CD4-positive, alpha-beta memory T cell (primary cell): ENCODE results near the gene PCDHGA4. TPM values are rescaled to one million over a fixed set of nuclear protein-coding genes. Genes with fewer than 3 reads are reported as not detected.
"Not testable (repeated sequence)": the region's sequence is repeated elsewhere in the genome, so short reads cannot be mapped to it uniquely, and the experiment has no call there.

Experiments used
- CTCF ChIA-PET: fragments of 350-600 bp; sonication (Branson Sonifier 250); formaldehyde crosslinking; loops from one replicate; lab custom pipeline; 2021; ENCODE audit warnings: inconsistent platforms; ENCODE audit not compliant: partially characterized antibody; lab: Charles Lee
- POLR2A ChIA-PET: fragments of 350-600 bp; sonication (Branson Sonifier 250); formaldehyde crosslinking; loops from one replicate; lab custom pipeline; 2021; ENCODE audit not compliant: partially characterized antibody; lab: Charles Lee
- DNase-seq, 5 donors: peaks; one replicate each; pipeline versions ENCODE4 v3.0.0 to v3.0.0-alpha.2; 2020 to 2022; ENCODE audit warnings: mixed read lengths in 1 of 5
- H3K27ac ChIP-seq: one replicate; pipeline ENCODE4 v1.7.0; 2013; ENCODE audit warnings: low read depth, low read length
- H3K27me3 ChIP-seq: 2 replicates; pipeline ENCODE4 v1.7.0; 2013; ENCODE audit warnings: mild to moderate bottlenecking, low read length, moderate library complexity; ENCODE audit not compliant: insufficient read depth
- H3K36me3 ChIP-seq: 2 replicates; pipeline ENCODE4 v1.7.0; 2013; ENCODE audit warnings: mild to moderate bottlenecking, low read length, moderate library complexity; ENCODE audit not compliant: insufficient read depth
- H3K4me1 ChIP-seq: 2 replicates; pipeline ENCODE4 v1.7.0; 2013; ENCODE audit warnings: mild to moderate bottlenecking, low read length, moderate library complexity; ENCODE audit not compliant: insufficient read depth
- H3K4me3 ChIP-seq, 2 donors: one replicate each; pipeline ENCODE4 v1.7.0; 2013; ENCODE audit warnings: low read length in 2 of 2, mild to moderate bottlenecking in 1 of 2
- H3K9me3 ChIP-seq, 2 donors: one replicate each; pipeline ENCODE4 v1.7.0; 2013; ENCODE audit warnings: low read length in 2 of 2, control low read depth in 1 of 2; ENCODE audit not compliant: control insufficient read depth in 1 of 2
- H3K27ac Mint-ChIP-seq, 7 donors: one replicate each; pipeline ENCODE4 v1.8.0; 2020 to 2021; ENCODE audit warnings: mixed read lengths in 7 of 7, mild to moderate bottlenecking in 6 of 7, inconsistent platforms in 3 of 7, moderate library complexity in 3 of 7
- H3K27me3 Mint-ChIP-seq, 2 donors: one replicate each; pipeline ENCODE4 v1.8.0; 2020 to 2021; ENCODE audit warnings: mixed read lengths in 2 of 2
- H3K36me3 Mint-ChIP-seq, 2 donors: one replicate each; pipeline ENCODE4 v1.8.0; 2020 to 2021; ENCODE audit warnings: mixed read lengths in 2 of 2, inconsistent platforms in 1 of 2, mild to moderate bottlenecking in 1 of 2
- H3K4me1 Mint-ChIP-seq, 4 donors: one replicate each; pipeline ENCODE4 v1.8.0; 2020 to 2021; ENCODE audit warnings: mixed read lengths in 4 of 4, mild to moderate bottlenecking in 1 of 4
- H3K4me3 Mint-ChIP-seq, 8 donors: one replicate each; pipeline ENCODE4 v1.8.0; 2020 to 2021; ENCODE audit warnings: mixed read lengths in 8 of 8, mild to moderate bottlenecking in 7 of 8, moderate library complexity in 6 of 8, inconsistent platforms in 3 of 8
- H3K9me3 Mint-ChIP-seq, 8 donors: one replicate each; pipeline ENCODE4 v1.8.0; 2020 to 2021; ENCODE audit warnings: mixed read lengths in 8 of 8, mild to moderate bottlenecking in 5 of 8, inconsistent platforms in 3 of 8, moderate library complexity in 1 of 8
- intact Hi-C: fragments of 100-400 bp; cut with micrococcal nuclease; formaldehyde crosslinking; loops from one replicate; pipeline ENCODE4 v1.15.1; 2023
- polyA plus RNA-seq, 2 donors: library from polyadenylated mRNA; unstranded; fragments of 300-500 nt; fragmentation: Illumina TruSeq; gene quantifications; one replicate each; pipeline ENCODE4 v1.2.3, GENCODE V29; 2021
- total RNA-seq, 2 experiments: library from RNA; stranded (reverse); gene quantifications; one replicate each; pipeline ENCODE4 v1.2.3, GENCODE V29; 2021

PCDHGA4 gene
- total and polyA plus RNA-seq, 4 experiments from 2014 or later, result 0.47 TPM; not detected in 3

GRCh38 chr5:141345327-141345726 lies 9.5 kb upstream of the PCDHGA4 start:
- intact Hi-C loops, result no loop called here
- peak overlapping the region in 1 of 7 donors; percentile 51 for H3K27ac Mint-ChIP-seq
- CTCF ChIA-PET, result no interaction called here

GRCh38 chr5:141346017-141346416 lies 8.8 kb upstream of the PCDHGA4 start:
- H3K27me3 ChIP-seq, H3K9me3 ChIP-seq, H3K4me1 ChIP-seq, H3K4me3 ChIP-seq, H3K4me3 Mint-ChIP-seq, H3K27ac ChIP-seq, DNase-seq, H3K4me1 Mint-ChIP-seq, POLR2A ChIA-PET, intact Hi-C loops, H3K36me3 ChIP-seq: not testable (repeated sequence)
- H3K9me3 Mint-ChIP-seq, result peaks cover 3 to 77% (median 64%) of the 10 kb centered on the region in 8 donors
- H3K36me3 Mint-ChIP-seq, result peaks cover 5 to 12% of the 10 kb centered on the region in 2 donors
- H3K27ac Mint-ChIP-seq, result peak overlapping the region in 1 of 7 donors; percentile 47
- peaks cover 33 to 44% of the 10 kb centered on the region in 2 donors for H3K27me3 Mint-ChIP-seq
- CTCF ChIA-PET, result interaction anchor here (1.4 kb wide), 1 partner anchor 221 kb away, joined by 6 read pairs; no protein-coding TSS in a partner anchor

More at GRCh38 chr5:141345327-141345726, 9.5 kb upstream of the PCDHGA4 start:
- H3K4me3 Mint-ChIP-seq, result peak overlapping the region in 1 of 8 donors; percentile 20
- peaks cover 0 to 6% (median 2%) of the 10 kb centered on the region in 4 donors for H3K4me1 Mint-ChIP-seq
- H3K27me3 ChIP-seq, result no peaks in the 10 kb centered on the region
- H3K27me3 Mint-ChIP-seq, result peaks cover 30 to 38% of the 10 kb centered on the region in 2 donors
- no peaks in the 10 kb centered on the region for H3K4me1 ChIP-seq
- DNase-seq, result no peak
- peaks cover 0 to 3% of the 10 kb centered on the region in 2 donors for H3K9me3 ChIP-seq
- H3K36me3 Mint-ChIP-seq, result peaks cover 5 to 12% of the 10 kb centered on the region in 2 donors
- H3K36me3 ChIP-seq, result no peaks in the 10 kb centered on the region
- H3K9me3 Mint-ChIP-seq, result peaks cover 3 to 72% (median 60%) of the 10 kb centered on the region in 8 donors
- POLR2A ChIA-PET, result no interaction called here
- no peak overlapping the region for H3K27ac ChIP-seq
- H3K4me3 ChIP-seq, result no peak overlapping the region

GRCh38 chr5:141349917-141350619 lies 4.8 kb upstream of the PCDHGA4 start, which contains the start of gene PCDHGB1:
TSS of gene PCDHGB1 (plus strand) at chr5:141350099. CDS start at chr5:141350261, 162 bp downstream.
- CTCF ChIA-PET, result interaction anchor here (0.7 to 1.4 kb wide), 3 partner anchors 11 to 163 kb away, joined by 3 to 5 read pairs (median 3); partner anchors contain the start of genes PCDHGA2 and TAF7
- H3K4me3 ChIP-seq, result no peak within 1 kb of the TSS
- peaks cover 4 to 10% of the 10 kb centered on the region in 2 donors for H3K36me3 Mint-ChIP-seq
- H3K9me3 ChIP-seq, result peaks cover 0 to 3% of the 10 kb centered on the region in 2 donors
- H3K4me1 ChIP-seq, result no peaks in the 10 kb centered on the region
- DNase-seq, result peak in 2 of 5 donors; percentile 15 to 32
- H3K4me3 Mint-ChIP-seq, result peak within 1 kb of the TSS; percentile 19 to 81 (median 67)
- H3K9me3 Mint-ChIP-seq, result peaks cover 0 to 61% (median 50%) of the 10 kb centered on the region in 8 donors
- H3K27me3 Mint-ChIP-seq, result peaks cover 31 to 37% of the 10 kb centered on the region in 2 donors
- no peaks in the 10 kb centered on the region for H3K36me3 ChIP-seq
- intact Hi-C loops, result loop anchor here (10.0 kb wide), 1 partner anchor 205 kb away; no protein-coding TSS in a partner anchor
- H3K27ac Mint-ChIP-seq, result peak within 1 kb of the TSS in 1 of 7 donors; percentile 37
- no peak within 1 kb of the TSS for H3K27ac ChIP-seq
- POLR2A ChIA-PET, result no interaction called here
- no peaks in the 10 kb centered on the region for H3K27me3 ChIP-seq
- H3K4me1 Mint-ChIP-seq, result peaks cover 0 to 4% (median 2%) of the 10 kb centered on the region in 4 donors

- ChIA-PET POLR2A (no interaction called here), CTCF (no interaction called here)
- Mint-ChIP-seq H3K27ac (no peak overlapping the region), H3K9me3 (peaks cover 0 to 64% (median 51%) of the 10 kb centered on the region in 8 donors), H3K4me3 (no peak overlapping the region), H3K27me3 (peaks cover 36 to 42% of the 10 kb centered on the region in 2 donors), H3K36me3 (peaks cover 2 to 6% of the 10 kb centered on the region in 2 donors), H3K4me1 (peaks cover 0 to 4% (median 2%) of the 10 kb centered on the region in 4 donors)
- DNase-seq, result no peak
- no peaks in the 10 kb centered on the region for H3K4me1 ChIP-seq
- H3K4me3 ChIP-seq, result no peak overlapping the region
- peaks cover 3% of the 10 kb centered on the region for H3K27me3 ChIP-seq
- intact Hi-C loops, result loop anchor here (10.0 kb wide), 1 partner anchor 203 kb away; no protein-coding TSS in a partner anchor
- H3K36me3 ChIP-seq, result no peaks in the 10 kb centered on the region
- H3K27ac ChIP-seq, result no peak overlapping the region
- peaks cover 0 to under 1% of the 10 kb centered on the region in 2 donors for H3K9me3 ChIP-seq
These were observed 3.2 kb upstream of the PCDHGA4 start for GRCh38 chr5:141351591-141351990.

- intact Hi-C loops, result loop anchor here (10.0 kb wide), 1 partner anchor 199 kb away; no protein-coding TSS in a partner anchor
- peak overlapping the region in 2 of 8 donors; percentile 10 to 25 for H3K4me3 Mint-ChIP-seq
- no peaks in the 10 kb centered on the region for H3K4me1 ChIP-seq
- H3K27me3 ChIP-seq, result peaks cover 11% of the 10 kb centered on the region
- ChIA-PET CTCF (interaction anchor here (1.7 to 2.2 kb wide), 2 partner anchors 14 to 208 kb away, joined by 5 read pairs; partner anchors contain the start of gene PCDHGB3), POLR2A (no interaction called here)
- H3K9me3 ChIP-seq, result no peaks in the 10 kb centered on the region
- no peak overlapping the region for H3K27ac ChIP-seq
- DNase-seq, result no peak
- peaks cover 36 to 43% of the 10 kb centered on the region in 2 donors for H3K27me3 Mint-ChIP-seq
- H3K36me3 Mint-ChIP-seq, result peaks cover 5 to 8% of the 10 kb centered on the region in 2 donors
- H3K27ac Mint-ChIP-seq, result no peak overlapping the region
- H3K9me3 Mint-ChIP-seq, result peaks cover 0 to 65% (median 50%) of the 10 kb centered on the region in 8 donors
- H3K4me1 Mint-ChIP-seq, result peaks cover 0 to 5% (median 2%) of the 10 kb centered on the region in 4 donors
- H3K36me3 ChIP-seq, result no peaks in the 10 kb centered on the region
- H3K4me3 ChIP-seq, result no peak overlapping the region
These were observed 820 bp downstream of the PCDHGA4 start for GRCh38 chr5:141355641-141356040.

GRCh38 chr5:141356133-141356532 lies 1.3 kb downstream of the PCDHGA4 start:
- DNase-seq, result no peak
- H3K27me3 ChIP-seq, result peaks cover 11% of the 10 kb centered on the region
- CTCF ChIA-PET, result interaction anchor here (1.7 to 2.2 kb wide), 2 partner anchors 14 to 208 kb away, joined by 5 read pairs; partner anchors contain the start of gene PCDHGB3

More at GRCh38 chr5:141356133-141356532, 1.3 kb downstream of the PCDHGA4 start:
- Mint-ChIP-seq H3K36me3 (peaks cover 8 to 9% of the 10 kb centered on the region in 2 donors), H3K27me3 (peaks cover 40 to 43% of the 10 kb centered on the region in 2 donors), H3K4me3 (no peak overlapping the region), H3K27ac (no peak overlapping the region), H3K9me3 (peaks cover 0 to 65% (median 50%) of the 10 kb centered on the region in 8 donors), H3K4me1 (peaks cover 0 to 5% (median 2%) of the 10 kb centered on the region in 4 donors)
- Histone ChIP-seq H3K9me3 (peaks cover 0 to under 1% of the 10 kb centered on the region in 2 donors), H3K4me3 (no peak overlapping the region), H3K4me1 (no peaks in the 10 kb centered on the region), H3K36me3 (no peaks in the 10 kb centered on the region), H3K27ac (no peak overlapping the region)
- POLR2A ChIA-PET, result no interaction called here
- intact Hi-C loops, result loop anchor here (10.0 kb wide), 1 partner anchor 199 kb away; no protein-coding TSS in a partner anchor
